Retinal pigment epithelial cell (primary cell): ENCODE data around the gene ZCWPW1.
"Not testable (repeated sequence)": the region's sequence is repeated elsewhere in the genome, so short reads cannot be mapped to it uniquely, and the experiment has no call there.

ENCODE experiments used
- DNase-seq: peaks from one replicate; pipeline ENCODE4 v3.0.0-alpha.2; 2010; ENCODE audit warnings: low read depth
- H3K4me3 ChIP-seq: 2 replicates; pipeline ENCODE4 v1.5.1; 2011; ENCODE audit warnings: mild to moderate bottlenecking, low read length, control low read depth, moderate library complexity
- CTCF ChIP-seq: conservative IDR thresholded peaks from 2 replicates; pipeline ENCODE4 v1.5.1; 2011; ENCODE audit warnings: low read depth, low read length, control low read depth, inconsistent platforms

The ZCWPW1 gene

GRCh38 chr7:100352984-100353684 is 75.4 kb downstream of the ZCWPW1 start:
- H3K4me3 ChIP-seq = no peak overlapping the region
- no peak for DNase-seq
- TF ChIP-seq CTCF = no peak

DNA sequence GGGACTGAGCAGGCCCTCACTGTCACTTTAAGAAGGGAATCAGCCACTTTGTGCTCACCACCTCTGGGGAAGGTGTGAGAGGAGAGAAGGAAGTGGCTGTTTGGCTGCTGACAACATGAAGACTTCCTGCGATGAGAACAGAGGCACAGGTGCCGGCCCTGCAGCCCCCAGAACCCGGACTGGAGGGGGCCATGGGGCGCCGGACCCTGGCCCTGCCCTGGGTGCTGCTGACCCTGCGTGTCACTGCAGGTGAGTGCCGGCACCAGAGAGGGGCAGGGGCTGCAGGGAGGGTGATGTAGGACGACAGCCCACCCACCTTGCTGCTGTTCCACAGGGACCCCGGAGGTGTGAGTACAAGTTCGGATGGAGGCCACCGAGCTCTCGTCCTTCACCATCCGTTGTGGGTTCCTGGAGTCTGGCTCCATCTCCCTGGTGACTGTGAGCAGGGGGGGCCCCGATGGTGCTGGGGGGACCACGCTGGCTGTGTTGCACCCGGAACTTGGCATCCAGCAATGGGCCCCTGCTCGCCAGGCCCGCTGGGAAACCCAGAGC is 76.2 kb downstream of the ZCWPW1 start:
- not testable (repeated sequence) for H3K4me3 ChIP-seq, DNase-seq

DNA sequence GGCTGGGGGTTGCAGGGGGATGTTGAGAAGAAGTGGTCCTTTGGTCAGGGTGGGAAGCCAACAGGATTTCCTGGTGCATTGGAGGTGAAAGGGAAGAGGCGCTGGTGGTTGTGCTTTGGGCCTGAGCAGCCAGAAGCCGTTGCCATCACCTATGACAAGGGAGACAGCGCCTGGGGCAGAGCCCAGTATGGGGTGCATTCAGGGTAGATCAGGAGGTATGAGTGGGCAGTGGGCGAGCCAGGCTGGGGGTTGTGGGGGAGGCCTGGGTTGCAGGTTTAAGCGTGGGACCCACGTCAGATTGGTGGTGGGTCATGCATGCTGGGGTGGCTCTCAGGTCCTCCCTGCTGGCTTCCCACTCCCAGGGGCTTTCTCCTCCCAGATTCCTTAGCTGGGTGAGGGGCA is 76.8 kb downstream of the ZCWPW1 start:
- H3K4me3 ChIP-seq = no peak overlapping the region
- no peak for TF ChIP-seq CTCF
- DNase-seq = no peak
